ENCODE measurements around the gene RGS6. TPM values are rescaled to one million over a fixed set of nuclear protein-coding genes. Genes with fewer than 3 reads are reported as not detected.

RGS6 gene
- total RNA-seq, 1 donor = 2.5 TPM

DNA sequence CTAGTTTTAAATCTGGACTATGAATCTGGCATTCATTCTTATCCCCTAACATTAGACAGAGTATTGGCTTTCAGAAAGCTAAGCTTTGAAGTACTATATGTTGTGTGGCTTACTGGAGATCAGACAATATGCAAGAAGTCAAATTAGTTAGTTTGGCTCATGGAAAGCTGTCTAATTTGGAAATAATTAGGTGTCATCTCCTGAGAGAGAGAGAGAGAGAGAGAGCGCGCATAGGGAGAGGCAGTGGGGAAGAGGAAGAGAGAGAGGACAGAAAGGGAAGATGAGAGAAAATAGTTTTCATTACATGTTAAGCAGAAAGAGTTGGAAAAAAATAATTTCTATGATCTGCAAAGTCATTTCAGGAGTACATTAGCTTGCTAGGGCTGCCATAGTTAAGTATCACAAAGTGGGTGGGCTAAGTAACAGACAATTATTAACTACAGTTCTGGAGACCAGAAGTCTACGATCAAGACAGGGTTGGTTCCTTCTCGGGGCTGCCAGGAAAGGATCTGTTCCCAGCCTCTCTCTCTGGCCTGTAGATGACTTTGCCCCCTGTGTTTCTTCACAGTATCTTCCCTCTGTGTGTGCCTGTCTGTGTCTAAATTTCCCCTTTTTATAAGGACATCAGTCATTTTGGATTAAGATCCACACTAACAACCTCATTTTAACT, 404.2 kb downstream of the RGS6 start:
- Histone ChIP-seq H3K4me3 (ENCODE audit: low read length) (no peak overlapping the region), H3K9me3 (ENCODE audit: low read depth, low read length) (no peaks in the 10 kb centered on the region), H3K27me3 (ENCODE audit: insufficient read depth, low read length) (no peaks in the 10 kb centered on the region), H3K4me1 (ENCODE audit: insufficient read depth, low read length) (no peaks in the 10 kb centered on the region)

DNA sequence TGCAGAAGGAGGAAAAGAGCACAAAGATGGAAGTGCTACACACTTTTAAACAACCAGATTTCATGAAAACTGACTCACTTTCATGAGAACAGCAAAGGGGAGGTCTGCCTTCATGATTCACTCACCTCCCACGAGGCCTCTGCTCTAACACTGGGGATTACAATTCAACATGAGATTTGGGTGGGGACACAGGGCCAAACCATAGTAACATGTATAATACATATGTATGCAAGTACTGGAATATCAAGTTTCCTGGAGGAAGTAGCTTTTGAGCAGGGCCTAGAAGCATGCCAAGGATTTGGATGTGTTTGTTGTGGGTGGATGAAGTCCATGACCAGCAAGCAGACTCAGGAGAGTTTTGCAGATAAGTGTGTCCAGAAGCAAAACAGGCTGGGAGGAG, 409.0 kb downstream of the RGS6 start:
- Histone ChIP-seq H3K9me3 (ENCODE audit: low read depth, low read length) (no peaks in the 10 kb centered on the region), H3K4me1 (ENCODE audit: insufficient read depth, low read length) (no peaks in the 10 kb centered on the region), H3K4me3 (ENCODE audit: low read length) (no peak overlapping the region), H3K27me3 (ENCODE audit: insufficient read depth, low read length) (no peaks in the 10 kb centered on the region)

DNA sequence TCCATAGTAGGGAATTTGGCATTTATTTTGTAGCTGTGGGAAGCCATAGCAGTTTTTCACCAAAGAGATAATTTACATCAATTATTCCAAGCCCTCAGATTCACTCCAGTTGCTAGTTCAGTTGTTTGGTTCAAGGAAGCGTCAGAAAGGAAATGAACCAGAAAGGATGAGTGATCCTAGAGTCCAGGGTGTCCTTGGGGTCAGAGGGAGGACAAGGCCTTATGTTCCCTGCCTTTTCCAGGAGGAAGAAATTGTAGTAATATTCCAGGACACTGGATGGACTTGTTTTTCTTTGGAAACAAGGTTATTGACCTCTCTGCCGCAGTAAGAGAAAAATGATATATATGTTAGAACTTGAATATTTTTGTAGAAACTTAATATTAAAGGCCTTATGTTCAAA, 409.5 kb downstream of the RGS6 start:
- Histone ChIP-seq H3K9me3 (ENCODE audit: low read depth, low read length) (no peaks in the 10 kb centered on the region), H3K4me1 (ENCODE audit: insufficient read depth, low read length) (no peaks in the 10 kb centered on the region), H3K4me3 (ENCODE audit: low read length) (no peak overlapping the region), H3K27me3 (ENCODE audit: insufficient read depth, low read length) (no peaks in the 10 kb centered on the region)

DNA sequence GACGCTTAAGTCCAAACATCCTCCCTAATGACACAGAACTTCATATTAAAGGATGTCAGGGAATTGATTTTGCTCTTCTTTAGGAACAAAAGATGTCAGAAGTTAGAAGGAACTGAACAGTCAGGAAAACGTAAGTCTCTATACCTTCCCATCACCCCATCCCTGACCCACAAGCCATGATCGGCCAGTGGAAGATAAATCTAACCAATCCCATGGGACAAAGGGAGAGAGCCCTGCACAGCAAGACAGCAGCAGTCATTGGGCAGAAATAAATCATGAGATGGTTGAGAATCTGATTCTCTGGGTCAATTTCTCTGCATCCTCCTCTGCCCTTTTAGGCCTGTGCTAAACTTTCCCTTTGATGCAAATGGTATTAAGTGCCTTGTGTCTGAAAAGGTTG, 414.9 kb downstream of the RGS6 start:
- H3K27me3 ChIP-seq (ENCODE audit: insufficient read depth, low read length) = no peaks in the 10 kb centered on the region
- H3K4me1 ChIP-seq (ENCODE audit: insufficient read depth, low read length) = no peaks in the 10 kb centered on the region
- no peaks in the 10 kb centered on the region for H3K9me3 ChIP-seq (ENCODE audit: low read depth, low read length)
- H3K4me3 ChIP-seq (ENCODE audit: low read length) = no peak overlapping the region

DNA sequence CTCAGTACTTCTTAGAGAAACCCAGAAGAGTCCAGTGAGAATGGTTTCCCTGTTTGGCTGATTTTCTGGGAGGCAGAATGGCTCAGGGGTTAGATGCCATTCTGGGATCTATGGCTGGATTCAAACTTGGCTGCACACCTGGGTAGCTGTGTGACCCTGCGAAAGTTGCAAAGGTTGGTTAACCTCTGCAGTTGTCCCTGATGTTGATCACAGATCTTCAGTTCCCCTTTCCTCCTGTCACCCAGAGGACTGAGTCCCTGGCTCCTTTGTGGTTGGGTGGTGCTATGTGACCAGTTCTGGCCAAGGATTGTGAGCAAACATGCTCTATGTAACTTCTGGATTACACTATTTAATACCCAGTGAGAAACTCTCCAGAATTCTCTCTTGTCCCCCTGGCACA, 418.0 kb downstream of the RGS6 start:
- Histone ChIP-seq H3K9me3 (ENCODE audit: low read depth, low read length) (no peaks in the 10 kb centered on the region), H3K4me1 (ENCODE audit: insufficient read depth, low read length) (no peaks in the 10 kb centered on the region)

DNA sequence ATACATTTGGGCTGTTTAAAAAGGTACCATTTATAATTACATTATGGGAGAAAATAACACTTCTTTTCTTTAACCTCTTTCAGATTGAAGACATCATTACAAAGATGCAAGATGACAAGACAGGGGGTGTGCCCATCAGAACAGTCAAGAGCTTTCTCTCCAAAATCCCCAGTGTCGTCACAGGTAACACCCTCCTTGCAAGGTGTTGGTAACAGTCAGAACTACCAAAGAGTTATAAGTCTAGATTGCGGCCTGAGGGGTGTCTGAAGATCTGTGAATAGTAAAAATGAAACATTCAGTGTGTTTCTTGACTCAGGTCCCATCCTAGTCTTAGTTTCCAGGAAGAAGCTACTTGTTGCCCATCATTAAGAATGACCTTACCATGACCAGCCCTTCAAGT, 419.8 kb downstream of the RGS6 start:
- H3K4me1 ChIP-seq (ENCODE audit: insufficient read depth, low read length) = no peaks in the 10 kb centered on the region
- H3K9me3 ChIP-seq (ENCODE audit: low read depth, low read length) = no peaks in the 10 kb centered on the region
- H3K4me3 ChIP-seq (ENCODE audit: low read length) = no peak overlapping the region
- no peaks in the 10 kb centered on the region for H3K27me3 ChIP-seq (ENCODE audit: insufficient read depth, low read length)

More for the DNA sequence above, 418.0 kb downstream of the RGS6 start:
- H3K27me3 ChIP-seq (ENCODE audit: insufficient read depth, low read length) = no peaks in the 10 kb centered on the region
- no peak overlapping the region for H3K4me3 ChIP-seq (ENCODE audit: low read length)

DNA sequence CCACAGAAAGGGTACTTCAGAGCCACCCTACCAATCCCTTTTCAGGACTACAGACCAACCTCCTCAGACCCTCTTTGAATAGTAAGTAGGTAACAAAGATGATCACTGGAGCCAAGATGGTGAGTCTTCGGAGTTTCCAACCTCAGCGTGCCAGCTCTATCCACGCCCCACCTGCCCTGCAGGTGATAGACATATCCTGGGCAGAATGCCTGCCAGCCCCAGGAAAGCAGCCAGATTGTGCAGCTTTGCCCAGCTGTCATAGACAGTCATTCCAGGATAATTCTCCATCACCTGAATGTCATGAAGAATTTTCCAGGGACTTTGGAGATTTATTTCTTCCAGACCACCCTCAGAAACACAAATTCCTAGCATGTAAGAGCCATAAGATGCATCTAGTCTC, 434.4 kb downstream of the RGS6 start:
- Histone ChIP-seq H3K4me3 (ENCODE audit: low read length) (no peak overlapping the region), H3K4me1 (ENCODE audit: insufficient read depth, low read length) (no peaks in the 10 kb centered on the region), H3K9me3 (ENCODE audit: low read depth, low read length) (no peaks in the 10 kb centered on the region), H3K27me3 (ENCODE audit: insufficient read depth, low read length) (no peaks in the 10 kb centered on the region)

DNA sequence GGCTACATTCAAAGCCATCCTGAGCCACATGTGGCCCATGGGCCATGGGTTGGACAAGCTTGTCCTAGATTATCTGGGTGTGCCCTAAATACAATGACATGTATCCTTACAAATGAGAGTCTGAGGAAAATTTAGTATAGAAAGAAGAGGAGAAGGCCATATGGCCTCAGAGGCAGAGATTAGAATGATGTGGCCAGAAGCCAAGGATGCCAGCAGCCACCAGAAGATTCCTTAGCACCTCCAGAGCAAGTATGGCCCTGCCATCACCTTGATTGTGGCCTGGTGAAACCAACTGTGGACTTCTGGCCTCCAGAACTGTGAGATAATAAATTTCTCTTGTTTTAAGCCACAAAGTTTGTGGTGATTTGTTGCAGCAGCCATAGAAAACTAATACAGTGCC, 436.9 kb downstream of the RGS6 start:
- Histone ChIP-seq H3K4me1 (ENCODE audit: insufficient read depth, low read length) (no peaks in the 10 kb centered on the region), H3K27me3 (ENCODE audit: insufficient read depth, low read length) (no peaks in the 10 kb centered on the region), H3K4me3 (ENCODE audit: low read length) (no peak overlapping the region), H3K9me3 (ENCODE audit: low read depth, low read length) (no peaks in the 10 kb centered on the region)

DNA sequence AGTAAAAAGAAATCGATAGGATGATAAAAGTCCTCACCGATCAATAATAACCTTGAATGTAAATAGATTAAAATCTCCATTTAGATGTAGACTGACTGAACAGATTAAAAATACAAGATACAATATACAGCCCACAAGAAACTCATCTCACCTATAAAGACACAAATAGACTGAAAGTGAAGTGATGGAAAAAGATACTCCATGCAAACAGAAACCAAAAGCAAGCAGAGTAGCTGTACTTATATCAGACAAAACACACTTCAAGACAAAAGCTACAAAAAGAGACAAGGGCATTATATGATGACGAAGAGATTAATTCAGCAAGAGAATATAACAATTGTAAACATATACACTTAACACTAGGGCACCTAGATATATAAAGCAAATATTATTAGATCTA, 444.8 kb downstream of the RGS6 start:
- no peaks in the 10 kb centered on the region for H3K9me3 ChIP-seq (ENCODE audit: low read depth, low read length)
- H3K27me3 ChIP-seq (ENCODE audit: insufficient read depth, low read length) = no peaks in the 10 kb centered on the region
- no peak overlapping the region for H3K4me3 ChIP-seq (ENCODE audit: low read length)
- no peaks in the 10 kb centered on the region for H3K4me1 ChIP-seq (ENCODE audit: insufficient read depth, low read length)

DNA sequence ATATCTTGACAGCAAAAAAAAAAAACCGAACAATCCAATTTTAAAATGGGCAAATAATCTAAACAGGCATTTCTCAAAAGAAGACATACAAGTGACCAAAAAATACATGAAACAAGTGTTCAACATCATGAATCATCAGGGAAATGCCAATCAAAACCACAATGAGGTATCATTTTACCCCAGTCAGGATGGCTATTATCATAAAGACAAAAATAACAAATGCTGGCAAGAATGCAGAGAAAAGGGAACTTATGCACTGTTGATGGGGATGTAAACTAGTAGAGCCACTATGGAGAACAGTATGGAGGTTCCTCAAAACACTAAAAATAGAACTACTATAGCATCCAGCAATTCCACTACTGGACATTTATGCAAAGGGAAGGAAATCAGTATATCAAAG, 448.2 kb downstream of the RGS6 start:
- no peak overlapping the region for H3K4me3 ChIP-seq (ENCODE audit: low read length)
- H3K27me3 ChIP-seq (ENCODE audit: insufficient read depth, low read length) = no peaks in the 10 kb centered on the region
- H3K9me3 ChIP-seq (ENCODE audit: low read depth, low read length) = no peaks in the 10 kb centered on the region
- no peaks in the 10 kb centered on the region for H3K4me1 ChIP-seq (ENCODE audit: insufficient read depth, low read length)

DNA sequence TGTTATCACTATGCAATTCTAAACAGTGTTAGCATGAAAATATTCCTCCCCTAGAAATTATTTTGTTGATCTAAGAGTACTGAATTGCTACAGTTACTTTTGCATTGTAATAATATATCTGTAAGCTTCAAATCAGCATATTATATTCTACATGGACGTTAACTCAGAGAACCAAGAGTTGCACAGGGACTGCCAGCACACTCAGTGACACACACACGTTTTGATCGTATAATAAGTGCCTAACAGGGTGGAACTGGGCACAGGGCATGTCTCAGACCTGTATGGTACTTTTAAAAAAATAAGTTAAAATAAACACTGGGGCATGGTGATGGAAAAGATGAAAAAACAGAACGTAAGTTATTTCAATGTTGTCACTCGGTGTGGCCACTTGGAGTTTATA, 451.6 kb downstream of the RGS6 start:
- H3K9me3 ChIP-seq (ENCODE audit: low read depth, low read length) = no peaks in the 10 kb centered on the region
- H3K27me3 ChIP-seq (ENCODE audit: insufficient read depth, low read length) = no peaks in the 10 kb centered on the region
- H3K4me3 ChIP-seq (ENCODE audit: low read length) = no peak overlapping the region

DNA sequence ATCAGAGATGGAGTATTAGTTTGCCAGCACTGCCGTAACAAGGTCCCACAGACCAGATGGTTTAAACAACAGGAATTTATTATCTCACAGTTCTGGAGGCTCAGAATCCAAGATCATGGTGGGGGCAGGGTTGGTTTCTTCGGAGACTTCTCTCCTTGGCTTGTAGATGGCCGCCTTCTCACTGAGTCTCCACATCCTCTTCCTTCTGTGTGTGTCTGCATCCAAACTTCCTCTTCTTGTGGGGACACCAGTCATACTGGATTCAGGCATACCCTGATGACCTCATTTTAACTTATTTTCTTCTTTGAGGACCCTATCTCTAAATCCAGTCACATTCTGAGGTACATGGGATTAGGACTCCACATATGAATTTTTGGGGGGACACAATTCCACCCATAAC, 455.5 kb downstream of the RGS6 start:
- H3K9me3 ChIP-seq (ENCODE audit: low read depth, low read length) = no peaks in the 10 kb centered on the region
- H3K4me1 ChIP-seq (ENCODE audit: insufficient read depth, low read length) = no peaks in the 10 kb centered on the region
- H3K27me3 ChIP-seq (ENCODE audit: insufficient read depth, low read length) = no peaks in the 10 kb centered on the region
- H3K4me3 ChIP-seq (ENCODE audit: low read length) = no peak overlapping the region

More for the DNA sequence above, 451.6 kb downstream of the RGS6 start:
- H3K4me1 ChIP-seq (ENCODE audit: insufficient read depth, low read length) = no peaks in the 10 kb centered on the region

DNA sequence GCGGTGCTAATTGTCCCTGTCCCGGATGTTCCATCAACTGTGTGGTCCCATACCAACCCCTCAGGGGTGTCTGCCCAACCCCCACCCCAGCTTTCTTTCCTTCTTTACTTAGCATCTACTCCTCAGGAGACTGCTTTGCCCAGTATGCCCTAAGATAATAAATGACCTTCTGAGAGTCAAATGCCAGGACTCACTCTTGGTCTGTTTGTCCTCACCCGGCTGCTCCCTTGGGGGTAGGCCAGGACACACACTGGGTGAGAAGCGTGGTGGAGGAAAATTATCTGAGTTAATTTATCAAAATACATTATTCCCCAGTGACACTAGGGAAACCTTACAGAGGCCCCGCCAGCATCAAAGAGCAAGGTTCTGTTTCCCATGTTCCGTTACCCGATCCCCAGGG, 457.0 kb downstream of the RGS6 start:
- H3K27me3 ChIP-seq (ENCODE audit: insufficient read depth, low read length) = no peaks in the 10 kb centered on the region
- no peaks in the 10 kb centered on the region for H3K9me3 ChIP-seq (ENCODE audit: low read depth, low read length)
- H3K4me1 ChIP-seq (ENCODE audit: insufficient read depth, low read length) = no peaks in the 10 kb centered on the region
- no peak overlapping the region for H3K4me3 ChIP-seq (ENCODE audit: low read length)

DNA sequence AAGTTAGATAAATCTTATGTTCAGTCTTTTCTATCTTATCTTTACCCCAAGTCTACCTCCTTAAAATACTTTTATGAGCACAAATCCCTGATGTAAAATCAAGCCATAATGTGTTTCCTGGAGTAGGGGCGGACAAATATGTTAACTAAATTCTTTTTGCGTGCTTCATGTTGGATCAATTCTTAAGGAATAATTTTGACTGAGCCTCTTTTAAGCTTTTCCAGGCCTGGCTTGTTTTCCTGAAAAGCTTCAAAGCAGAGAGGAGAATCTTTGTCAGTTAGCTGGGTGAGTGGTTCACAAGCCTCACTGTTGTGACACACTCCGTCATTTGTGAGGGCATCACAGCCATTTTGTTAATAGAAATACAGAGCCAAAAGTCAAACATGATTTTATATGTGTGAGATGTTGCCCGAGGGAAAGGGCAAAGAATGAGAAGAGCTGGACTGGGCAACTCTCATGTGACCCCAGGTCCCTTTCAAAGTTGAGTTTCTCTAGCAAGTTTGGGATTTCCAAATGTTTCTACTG, 468.9 kb downstream of the RGS6 start:
- Histone ChIP-seq H3K9me3 (ENCODE audit: low read depth, low read length) (no peaks in the 10 kb centered on the region), H3K4me3 (ENCODE audit: low read length) (no peak overlapping the region), H3K27me3 (ENCODE audit: insufficient read depth, low read length) (peaks cover 14% of the 10 kb centered on the region), H3K4me1 (ENCODE audit: insufficient read depth, low read length) (peaks cover 5% of the 10 kb centered on the region)

DNA sequence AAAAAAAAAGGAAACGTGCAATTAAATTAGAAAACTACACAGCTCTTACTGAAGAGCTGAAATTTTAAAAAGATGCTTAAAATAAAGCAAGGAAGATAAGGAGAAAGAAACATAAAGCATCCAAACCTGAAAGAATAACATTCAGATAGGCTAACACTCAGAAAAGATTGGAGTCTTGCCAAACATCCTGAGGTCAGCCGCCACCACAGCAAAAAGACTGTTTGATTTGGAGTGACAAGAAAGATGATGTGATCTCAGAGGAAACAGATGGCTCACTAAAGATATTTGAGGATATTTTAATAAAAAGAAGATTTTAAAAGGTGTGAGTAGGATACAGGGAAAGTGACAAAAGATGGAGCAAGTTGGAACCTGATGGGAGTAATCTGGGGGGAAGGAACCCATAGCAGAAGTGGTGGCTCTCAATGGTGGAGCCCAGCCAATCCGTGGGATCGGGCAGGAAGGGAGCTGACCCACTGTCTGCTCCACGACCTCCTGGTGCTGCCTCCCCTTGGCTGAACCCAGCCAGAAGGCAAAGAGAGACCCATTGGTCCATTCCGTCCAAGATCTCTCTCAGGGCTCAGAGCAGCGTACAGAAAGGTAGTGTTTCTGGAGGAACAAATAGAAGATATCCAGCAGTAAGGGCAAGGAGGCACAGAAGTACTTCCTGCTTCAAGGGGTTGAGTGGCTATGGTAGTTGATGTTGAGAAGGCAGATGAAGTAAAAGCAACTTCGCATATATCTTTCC, 469.6 kb downstream of the RGS6 start:
- Histone ChIP-seq H3K27me3 (ENCODE audit: insufficient read depth, low read length) (peaks cover 14% of the 10 kb centered on the region), H3K4me1 (ENCODE audit: insufficient read depth, low read length) (peaks cover 5% of the 10 kb centered on the region), H3K4me3 (ENCODE audit: low read length) (no peak overlapping the region), H3K9me3 (ENCODE audit: low read depth, low read length) (no peaks in the 10 kb centered on the region)

DNA sequence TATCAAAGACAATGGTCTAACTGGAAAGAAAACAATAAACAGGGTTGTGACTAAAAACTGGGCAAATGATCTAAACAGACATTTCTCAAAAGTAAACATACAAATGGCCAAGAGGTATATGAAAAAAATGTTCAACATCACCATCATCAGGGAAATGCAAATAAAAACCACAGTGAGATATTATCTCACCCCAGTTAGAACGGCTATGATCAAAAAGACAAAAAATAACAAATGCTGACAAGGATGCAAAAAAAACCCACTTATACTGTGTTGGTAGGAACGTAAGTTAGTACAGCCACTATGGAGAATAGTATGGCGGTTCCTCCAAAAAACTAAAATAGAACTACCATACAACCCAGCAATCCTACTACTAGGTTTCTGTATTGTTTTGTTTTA, 470.1 kb downstream of the RGS6 start:
- no peak overlapping the region for H3K4me3 ChIP-seq (ENCODE audit: low read length)
- H3K4me1 ChIP-seq (ENCODE audit: insufficient read depth, low read length) = peaks cover 5% of the 10 kb centered on the region
- H3K27me3 ChIP-seq (ENCODE audit: insufficient read depth, low read length) = peaks cover 14% of the 10 kb centered on the region
- no peaks in the 10 kb centered on the region for H3K9me3 ChIP-seq (ENCODE audit: low read depth, low read length)
